Panc1 (cell line): Measurements from ENCODE around the gene ANKRD34A.

Source experiments
- CTCF ChIP-seq: fragments of 450-650 bp; IDR thresholded peaks from 2 replicates; pipeline ENCODE4 v1.5.1; 2017; ENCODE audit warnings: mild to moderate bottlenecking
- POLR2AphosphoS5 ChIP-seq: IDR thresholded peaks from 2 replicates; pipeline ENCODE4 v1.6.1; 2012; ENCODE audit warnings: mild to moderate bottlenecking, low read depth, low read length, moderate library complexity

GRCh38 chr1:146012703-146013558, 48.6 kb upstream of the ANKRD34A start:
- peak; percentile 78; the same call in 1 of the 2 replicates for TF ChIP-seq CTCF
- TF ChIP-seq POLR2AphosphoS5, result no peak
